HepG2 (cell line): Measurements from ENCODE around the gene CUL7. TPM values are rescaled to one million over a fixed set of nuclear protein-coding genes. Genes with fewer than 3 reads are reported as not detected.
A peak's percentile ranks its signal among the peaks of the same experiment; 100 is the strongest.

ENCODE experiments used
- ADNP ChIP-seq: sonication (generic); formaldehyde crosslinking; IDR thresholded peaks from 2 replicates; pipeline ENCODE4 v1.4.0; 2020; ENCODE audit warnings: missing genetic modification reagents
- ATF7-NPFF ChIP-seq: sonication (generic); formaldehyde crosslinking; IDR thresholded peaks from 2 replicates; pipeline ENCODE4 v1.8.1; 2023; ENCODE audit warnings: mild to moderate bottlenecking, low read depth, missing genetic modification reagents, moderate library complexity
- EED ChIP-seq: sonication (generic); formaldehyde crosslinking; IDR thresholded peaks from 2 replicates; pipeline ENCODE4 v1.5.0; 2020; ENCODE audit warnings: mild to moderate bottlenecking, missing genetic modification reagents
- HNRNPL ChIP-seq: fragments of 200-400 bp; formaldehyde crosslinking; IDR thresholded peaks from 2 replicates; pipeline ENCODE4 v1.6.1; 2017; ENCODE audit warnings: mild to moderate bottlenecking, low read depth, low read length
- ZC3H13 ChIP-seq: sonication (generic); formaldehyde crosslinking; IDR thresholded peaks from 2 replicates; pipeline ENCODE4 v1.8.1; 2023; ENCODE audit warnings: mild to moderate bottlenecking, missing genetic modification reagents, moderate library complexity
- ZC3H4 ChIP-seq: sonication (generic); formaldehyde crosslinking; IDR thresholded peaks from 2 replicates; pipeline ENCODE4 v1.4.0; 2020; ENCODE audit warnings: missing genetic modification reagents, borderline replicate concordance
- ZNF230 ChIP-seq: sonication (generic); formaldehyde crosslinking; IDR thresholded peaks from 2 replicates; pipeline ENCODE4 v1.4.0; 2020; ENCODE audit warnings: mild to moderate bottlenecking, missing genetic modification reagents
- ZNF274 ChIP-seq: sonication (generic); formaldehyde crosslinking; IDR thresholded peaks from 2 replicates; pipeline ENCODE4 v1.5.1; 2020; ENCODE audit warnings: mild to moderate bottlenecking, missing genetic modification reagents
- ZNF547 ChIP-seq: sonication (generic); formaldehyde crosslinking; IDR thresholded peaks from 2 replicates; pipeline ENCODE4 v1.5.1; 2020; ENCODE audit warnings: mild to moderate bottlenecking, missing genetic modification reagents
- ZNF614 ChIP-seq: IDR thresholded peaks from 2 replicates; pipeline ENCODE4 v1.6.1; 2018; ENCODE audit warnings: missing biosample characterization, missing genetic modification reagents, inconsistent platforms, borderline replicate concordance
- ZNF776 ChIP-seq: sonication (generic); formaldehyde crosslinking; IDR thresholded peaks from 2 replicates; pipeline ENCODE4 v1.4.0; 2020; ENCODE audit warnings: mild to moderate bottlenecking, missing genetic modification reagents
- ZNF878 ChIP-seq: sonication (generic); formaldehyde crosslinking; IDR thresholded peaks from 2 replicates; pipeline ENCODE4 v1.8.1; 2023; ENCODE audit warnings: mild to moderate bottlenecking, missing genetic modification reagents, moderate library complexity
- polyA plus RNA-seq, 8 experiments: library from polyadenylated mRNA; depleted of rRNA in 3 of 8; stranded (reverse) in 7 of 8; unstranded in 1 of 8; fragments of >200 nt; fragmentation: Illumina TruSeq in 4 of 8; extraction: Trizol in 4 of 8; gene quantifications; 2 replicates each; pipeline versions ENCODE4 v1.2.1 to v1.2.3, GENCODE V29; 2011 to 2016; ENCODE audit warnings: low read depth in 4 of 8, missing spikeins in 1 of 8, mixed read lengths in 1 of 8; ENCODE audit not compliant: insufficient read depth in 1 of 8
- total RNA-seq, 5 experiments: library from RNA; depleted of rRNA; stranded (reverse); fragments of >200 nt; fragmentation: Illumina TruSeq; extraction: Trizol; gene quantifications; 2 replicates each; pipeline ENCODE4 v1.2.3, GENCODE V29; 2016; ENCODE audit warnings: low read depth in 1 of 5
- TF ChIP-seq, protein P1 (sequence below): sonication (generic); formaldehyde crosslinking; IDR thresholded peaks from one replicate; pipeline ENCODE4 v1.5.1; 2020; ENCODE audit warnings: mild to moderate bottlenecking, missing genetic modification reagents; ENCODE audit errors: not compliant biosample characterization
- TF ChIP-seq, protein P2 (sequence below): sonication (generic); formaldehyde crosslinking; IDR thresholded peaks from 2 replicates; pipeline ENCODE4 v1.4.0; 2020; ENCODE audit warnings: missing genetic modification reagents
- TF ChIP-seq, protein P3 (sequence below): sonication (generic); formaldehyde crosslinking; IDR thresholded peaks from 2 replicates; pipeline ENCODE4 v1.5.0; 2020; ENCODE audit warnings: missing genetic modification reagents
- TF ChIP-seq, protein P4 (sequence below): IDR thresholded peaks from 2 replicates; pipeline ENCODE4 v1.6.1; 2016; ENCODE audit warnings: missing compliant biosample characterization, missing genetic modification reagents, borderline replicate concordance
- TF ChIP-seq, protein P5 (sequence below): sonication (generic); formaldehyde crosslinking; IDR thresholded peaks from 2 replicates; pipeline ENCODE4 v1.4.0; 2020; ENCODE audit warnings: mild to moderate bottlenecking, missing genetic modification reagents

CUL7 gene
- total and polyA plus RNA-seq, 2 of the 13 experiments (the other 11 are each of a cell fraction or from before 2014, with no cell fraction given), result 32.0 to 60.7 TPM

DNA sequence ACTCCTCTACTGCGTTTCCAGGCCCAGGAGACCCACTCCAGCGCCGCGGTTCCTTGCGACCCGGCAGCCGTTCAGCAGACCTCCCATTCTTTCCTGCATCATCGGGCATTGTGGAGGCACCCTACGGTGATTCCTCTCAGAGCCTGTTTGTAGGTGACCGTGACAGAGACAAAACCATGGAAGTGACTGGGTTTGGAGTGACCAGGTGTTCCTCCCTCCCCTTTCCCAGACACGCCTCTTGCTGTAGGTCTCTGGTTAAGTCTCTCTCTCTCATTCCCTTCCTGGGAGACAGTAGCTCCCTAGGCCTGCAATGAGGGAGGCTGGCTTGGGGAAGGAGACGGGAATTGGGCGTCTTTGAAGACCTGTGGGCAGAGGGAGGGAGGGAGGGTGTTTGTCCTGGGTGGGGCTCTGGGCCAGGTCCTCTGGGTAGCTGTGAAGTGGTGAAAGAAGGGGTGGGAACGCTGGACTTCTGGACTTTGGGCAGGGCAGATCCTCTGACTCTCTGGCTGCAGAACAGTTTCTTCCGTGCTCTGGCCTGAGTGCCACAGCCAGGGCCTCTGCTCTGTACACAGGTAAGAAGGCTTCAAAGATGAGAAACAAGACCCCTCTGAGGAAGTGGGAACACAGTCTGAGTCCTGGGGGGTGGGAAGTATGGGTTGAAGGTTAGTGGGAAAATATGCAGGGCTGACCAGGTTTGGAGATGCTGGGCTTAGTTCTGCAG, 6.5 kb upstream of the CUL7 start (continued):
- TF ChIP-seq, protein P1, sequence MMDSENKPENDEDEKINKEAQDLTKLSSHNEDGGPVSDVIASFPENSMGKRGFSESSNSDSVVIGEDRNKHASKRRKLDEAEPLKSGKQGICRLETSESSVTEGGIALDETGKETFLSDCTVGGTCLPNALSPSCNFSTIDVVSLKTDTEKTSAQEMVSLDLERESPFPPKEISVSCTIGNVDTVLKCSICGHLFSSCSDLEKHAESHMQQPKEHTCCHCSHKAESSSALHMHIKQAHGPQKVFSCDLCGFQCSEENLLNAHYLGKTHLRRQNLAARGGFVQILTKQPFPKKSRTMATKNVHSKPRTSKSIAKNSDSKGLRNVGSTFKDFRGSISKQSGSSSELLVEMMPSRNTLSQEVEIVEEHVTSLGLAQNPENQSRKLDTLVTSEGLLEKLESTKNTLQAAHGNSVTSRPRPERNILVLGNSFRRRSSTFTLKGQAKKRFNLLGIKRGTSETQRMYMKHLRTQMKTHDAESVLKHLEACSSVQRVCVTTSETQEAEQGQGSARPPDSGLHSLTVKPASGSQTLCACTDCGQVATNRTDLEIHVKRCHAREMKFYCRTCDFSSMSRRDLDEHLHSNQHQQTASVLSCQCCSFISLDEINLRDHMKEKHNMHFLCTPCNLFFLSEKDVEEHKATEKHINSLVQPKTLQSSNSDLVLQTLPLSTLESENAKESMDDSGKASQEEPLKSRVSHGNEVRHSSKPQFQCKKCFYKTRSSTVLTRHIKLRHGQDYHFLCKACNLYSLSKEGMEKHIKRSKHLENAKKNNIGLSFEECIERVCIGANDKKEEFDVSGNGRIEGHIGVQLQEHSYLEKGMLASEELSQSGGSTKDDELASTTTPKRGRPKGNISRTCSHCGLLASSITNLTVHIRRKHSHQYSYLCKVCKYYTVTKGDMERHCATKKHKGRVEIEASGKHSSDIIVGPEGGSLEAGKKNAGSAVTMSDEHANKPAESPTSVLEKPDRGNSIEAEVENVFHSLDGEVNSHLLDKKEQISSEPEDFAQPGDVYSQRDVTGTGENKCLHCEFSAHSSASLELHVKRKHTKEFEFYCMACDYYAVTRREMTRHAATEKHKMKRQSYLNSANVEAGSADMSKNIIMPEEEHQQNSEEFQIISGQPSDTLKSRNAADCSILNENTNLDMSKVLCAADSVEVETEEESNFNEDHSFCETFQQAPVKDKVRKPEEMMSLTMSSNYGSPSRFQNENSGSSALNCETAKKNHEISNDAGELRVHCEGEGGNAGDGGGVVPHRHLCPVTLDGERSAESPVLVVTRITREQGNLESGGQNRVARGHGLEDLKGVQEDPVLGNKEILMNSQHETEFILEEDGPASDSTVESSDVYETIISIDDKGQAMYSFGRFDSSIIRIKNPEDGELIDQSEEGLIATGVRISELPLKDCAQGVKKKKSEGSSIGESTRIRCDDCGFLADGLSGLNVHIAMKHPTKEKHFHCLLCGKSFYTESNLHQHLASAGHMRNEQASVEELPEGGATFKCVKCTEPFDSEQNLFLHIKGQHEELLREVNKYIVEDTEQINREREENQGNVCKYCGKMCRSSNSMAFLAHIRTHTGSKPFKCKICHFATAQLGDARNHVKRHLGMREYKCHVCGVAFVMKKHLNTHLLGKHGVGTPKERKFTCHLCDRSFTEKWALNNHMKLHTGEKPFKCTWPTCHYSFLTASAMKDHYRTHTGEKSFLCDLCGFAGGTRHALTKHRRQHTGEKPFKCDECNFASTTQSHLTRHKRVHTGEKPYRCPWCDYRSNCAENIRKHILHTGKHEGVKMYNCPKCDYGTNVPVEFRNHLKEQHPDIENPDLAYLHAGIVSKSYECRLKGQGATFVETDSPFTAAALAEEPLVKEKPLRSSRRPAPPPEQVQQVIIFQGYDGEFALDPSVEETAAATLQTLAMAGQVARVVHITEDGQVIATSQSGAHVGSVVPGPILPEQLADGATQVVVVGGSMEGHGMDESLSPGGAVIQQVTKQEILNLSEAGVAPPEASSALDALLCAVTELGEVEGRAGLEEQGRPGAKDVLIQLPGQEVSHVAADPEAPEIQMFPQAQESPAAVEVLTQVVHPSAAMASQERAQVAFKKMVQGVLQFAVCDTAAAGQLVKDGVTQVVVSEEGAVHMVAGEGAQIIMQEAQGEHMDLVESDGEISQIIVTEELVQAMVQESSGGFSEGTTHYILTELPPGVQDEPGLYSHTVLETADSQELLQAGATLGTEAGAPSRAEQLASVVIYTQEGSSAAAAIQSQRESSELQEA, result no peak
- TF ChIP-seq, protein P2, sequence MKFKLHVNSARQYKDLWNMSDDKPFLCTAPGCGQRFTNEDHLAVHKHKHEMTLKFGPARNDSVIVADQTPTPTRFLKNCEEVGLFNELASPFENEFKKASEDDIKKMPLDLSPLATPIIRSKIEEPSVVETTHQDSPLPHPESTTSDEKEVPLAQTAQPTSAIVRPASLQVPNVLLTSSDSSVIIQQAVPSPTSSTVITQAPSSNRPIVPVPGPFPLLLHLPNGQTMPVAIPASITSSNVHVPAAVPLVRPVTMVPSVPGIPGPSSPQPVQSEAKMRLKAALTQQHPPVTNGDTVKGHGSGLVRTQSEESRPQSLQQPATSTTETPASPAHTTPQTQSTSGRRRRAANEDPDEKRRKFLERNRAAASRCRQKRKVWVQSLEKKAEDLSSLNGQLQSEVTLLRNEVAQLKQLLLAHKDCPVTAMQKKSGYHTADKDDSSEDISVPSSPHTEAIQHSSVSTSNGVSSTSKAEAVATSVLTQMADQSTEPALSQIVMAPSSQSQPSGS (CRISPR knock-in tag), result 0 out of 2 replicates have a peak, but pooled peaks have one; percentile 68
- TF ChIP-seq ZNF776 (CRISPR knock-in tag), result 0 out of 2 replicates have a peak, but pooled peaks have one; percentile 37
- TF ChIP-seq ZNF230, result no peak; the same call in 1 of the 2 replicates
- peak; percentile 51; the same call in 1 of the 2 replicates for TF ChIP-seq ZNF878 (CRISPR knock-in tag)
- 0 out of 2 replicates have a peak, but pooled peaks have one; percentile 66 for TF ChIP-seq ATF7-NPFF (CRISPR knock-in tag)
- TF ChIP-seq ZC3H13 (CRISPR knock-in tag), result no peak
- TF ChIP-seq, protein P3, sequence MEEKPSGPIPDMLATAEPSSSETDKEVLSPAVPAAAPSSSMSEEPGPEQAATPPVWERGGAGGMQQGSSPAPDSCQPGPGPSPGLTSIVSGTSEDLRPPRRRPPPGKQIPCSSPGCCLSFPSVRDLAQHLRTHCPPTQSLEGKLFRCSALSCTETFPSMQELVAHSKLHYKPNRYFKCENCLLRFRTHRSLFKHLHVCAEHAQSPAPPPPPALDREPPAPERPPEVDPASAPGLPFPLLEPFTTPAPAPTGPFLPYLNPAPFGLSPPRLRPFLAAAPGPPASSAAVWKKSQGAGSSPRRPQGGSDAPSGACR (CRISPR knock-in tag), result no peak; the same call in 1 of the 2 replicates
- TF ChIP-seq, protein P4, sequence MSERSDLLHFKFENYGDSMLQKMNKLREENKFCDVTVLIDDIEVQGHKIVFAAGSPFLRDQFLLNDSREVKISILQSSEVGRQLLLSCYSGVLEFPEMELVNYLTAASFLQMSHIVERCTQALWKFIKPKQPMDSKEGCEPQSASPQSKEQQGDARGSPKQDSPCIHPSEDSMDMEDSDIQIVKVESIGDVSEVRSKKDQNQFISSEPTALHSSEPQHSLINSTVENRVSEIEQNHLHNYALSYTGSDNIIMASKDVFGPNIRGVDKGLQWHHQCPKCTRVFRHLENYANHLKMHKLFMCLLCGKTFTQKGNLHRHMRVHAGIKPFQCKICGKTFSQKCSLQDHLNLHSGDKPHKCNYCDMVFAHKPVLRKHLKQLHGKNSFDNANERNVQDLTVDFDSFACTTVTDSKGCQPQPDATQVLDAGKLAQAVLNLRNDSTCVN (CRISPR knock-in tag), result peak; percentile 25; the same call in 1 of the 2 replicates
- TF ChIP-seq, protein P5, sequence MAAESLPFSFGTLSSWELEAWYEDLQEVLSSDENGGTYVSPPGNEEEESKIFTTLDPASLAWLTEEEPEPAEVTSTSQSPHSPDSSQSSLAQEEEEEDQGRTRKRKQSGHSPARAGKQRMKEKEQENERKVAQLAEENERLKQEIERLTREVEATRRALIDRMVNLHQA, result no peak
- TF ChIP-seq ZNF547 (CRISPR knock-in tag), result peak; percentile 15; the same call in 1 of the 2 replicates
- TF ChIP-seq HNRNPL, result no peak; the same call in 1 of the 2 replicates
- peak; percentile 87 for TF ChIP-seq ZNF274 (CRISPR knock-in tag)
- TF ChIP-seq ZC3H4 (CRISPR knock-in tag), result 0 out of 2 replicates have a peak, but pooled peaks have one; percentile 76
- TF ChIP-seq ADNP (CRISPR knock-in tag), result no peak
- peak; percentile 72; the same call in 1 of the 2 replicates for TF ChIP-seq ZNF614 (CRISPR knock-in tag)
- no peak for TF ChIP-seq EED (CRISPR knock-in tag)
